Smooth muscle cell (in vitro differentiated cells): ENCODE results near the gene AZIN2. TPM values are rescaled to one million over a fixed set of nuclear protein-coding genes. Genes with fewer than 3 reads are reported as not detected.

Source experiments
- DNase-seq: peaks from one replicate; lab custom pipeline; 2025; ENCODE audit not compliant: unreplicated experiment; lab: John Stamatoyannopoulos, UW
- H2AFZ ChIP-seq: fragments of 200-600 bp; sonication (generic); 2 replicates; pipeline ENCODE4 v1.6.0; 2016; ENCODE audit warnings: antibody characterized with exemption, low read depth, mild to moderate bottlenecking
- H3F3A ChIP-seq: fragments of 200-600 bp; sonication (generic); 2 replicates; pipeline ENCODE4 v1.6.0; 2017; ENCODE audit warnings: antibody characterized with exemption, low read depth
- H3K27ac ChIP-seq: fragments of 200-600 bp; sonication (generic); 2 replicates; pipeline ENCODE4 v1.5.1; 2016; ENCODE audit warnings: low read depth, mild to moderate bottlenecking
- H3K27me3 ChIP-seq: fragments of 200-600 bp; sonication (generic); 2 replicates; pipeline ENCODE4 v1.6.1; 2016; ENCODE audit warnings: low read depth, mild to moderate bottlenecking
- H3K36me3 ChIP-seq: fragments of 200-600 bp; sonication (generic); 2 replicates; pipeline ENCODE4 v1.5.1; 2016; ENCODE audit warnings: low read depth
- H3K4me1 ChIP-seq: fragments of 200-600 bp; sonication (generic); 2 replicates; pipeline ENCODE4 v1.5.1; 2016; ENCODE audit warnings: low read depth
- H3K4me2 ChIP-seq: fragments of 200-600 bp; sonication (generic); 2 replicates; pipeline ENCODE4 v1.6.0; 2016; ENCODE audit warnings: mild to moderate bottlenecking
- H3K4me3 ChIP-seq: fragments of 200-600 bp; sonication (generic); 2 replicates; pipeline ENCODE4 v1.5.1; 2016; ENCODE audit warnings: mild to moderate bottlenecking
- H3K79me2 ChIP-seq: fragments of 200-600 bp; sonication (generic); 2 replicates; pipeline ENCODE4 v1.6.0; 2016; ENCODE audit warnings: low read depth, mild to moderate bottlenecking
- H3K9ac ChIP-seq: fragments of 200-600 bp; sonication (generic); 2 replicates; pipeline ENCODE4 v1.6.0; 2016; ENCODE audit warnings: low read depth
- H3K9me3 ChIP-seq: fragments of 200-600 bp; sonication (generic); replicated peaks from 2 replicates; pipeline ENCODE4 v1.5.1; 2016; ENCODE audit warnings: low read depth
- H4K20me1 ChIP-seq: fragments of 200-600 bp; sonication (generic); 2 replicates; pipeline ENCODE4 v1.6.0; 2016; ENCODE audit warnings: low read depth
- CTCF ChIP-seq: fragments of 200-600 bp; sonication (generic); IDR thresholded peaks from 2 replicates; pipeline ENCODE4 v1.5.1; 2017; ENCODE audit warnings: borderline replicate concordance, mild to moderate bottlenecking, antibody characterized with exemption; ENCODE audit not compliant: insufficient read depth, poor library complexity, severe bottlenecking
- WGBS: methylation state at CpG from one replicate; pipeline ENCODE4 v1.1.7; 2016; ENCODE audit warnings: low lambda C conversion rate; 5-methylcytosine and 5-hydroxymethylcytosine counted together
- polyA plus RNA-seq: library from polyadenylated mRNA; unstranded; fragments of >200 nt; fragmentation: Nextera tagmentation; extraction: Ambion mirVana; gene quantifications from 2 replicates; pipeline ENCODE4 v1.2.1, GENCODE V29; 2016
- total RNA-seq: library from RNA; depleted of rRNA; stranded (reverse); fragments of >200 nt; gene quantifications from 2 replicates; pipeline ENCODE4 v1.2.3, GENCODE V29; 2014

The AZIN2 gene
- total and polyA plus RNA-seq, 2 experiments from 2014 or later, result 7.9 to 33.5 TPM

- no peak for TF ChIP-seq CTCF
- H3K4me3 ChIP-seq, result no peak overlapping the region
- no peaks in the 10 kb centered on the region for H4K20me1 ChIP-seq
- no peaks in the 10 kb centered on the region for H3K79me2 ChIP-seq
- no peak overlapping the region for H3K27ac ChIP-seq
- H3F3A ChIP-seq, result no peaks in the 10 kb centered on the region
- no peak overlapping the region for H2AFZ ChIP-seq
- H3K9me3 ChIP-seq, result no peaks in the 10 kb centered on the region
- no peaks in the 10 kb centered on the region for H3K27me3 ChIP-seq
- peaks cover 11% of the 10 kb centered on the region for H3K36me3 ChIP-seq
- DNase-seq, result no peak
- no peaks in the 10 kb centered on the region for H3K4me1 ChIP-seq
- no peak overlapping the region for H3K4me2 ChIP-seq
- no peak overlapping the region for H3K9ac ChIP-seq
Observed at GRCh38 chr1:33110477-33110876, 29.5 kb downstream of the AZIN2 start.

- Histone ChIP-seq H3K9ac (no peak overlapping the region), H2AFZ (no peak overlapping the region), H3K27ac (no peak overlapping the region), H3K79me2 (no peaks in the 10 kb centered on the region), H3K4me3 (no peak overlapping the region), H4K20me1 (no peaks in the 10 kb centered on the region), H3K36me3 (peaks cover 11% of the 10 kb centered on the region), H3K4me2 (no peak overlapping the region), H3K27me3 (no peaks in the 10 kb centered on the region), H3K9me3 (no peaks in the 10 kb centered on the region), H3K4me1 (no peaks in the 10 kb centered on the region), H3F3A (no peaks in the 10 kb centered on the region)
- peak; percentile 31 for TF ChIP-seq CTCF
- DNase-seq, result no peak
- WGBS, result 68% methylated on average over 3 of the region's 3 CpGs
Observed at GRCh38 chr1:33111965-33112364, 31.0 kb downstream of the AZIN2 start.

- 96% methylated on average over 13 of the region's 13 CpGs for WGBS
- no peak for TF ChIP-seq CTCF
- H3K4me2 ChIP-seq, result no peak overlapping the region
- DNase-seq, result no peak
- no peaks in the 10 kb centered on the region for H3K27me3 ChIP-seq
- H3K36me3 ChIP-seq, result no peaks in the 10 kb centered on the region
- H3K4me3 ChIP-seq, result no peak overlapping the region
- H3K27ac ChIP-seq, result no peak overlapping the region
- H4K20me1 ChIP-seq, result no peaks in the 10 kb centered on the region
- no peaks in the 10 kb centered on the region for H3K79me2 ChIP-seq
- no peak overlapping the region for H2AFZ ChIP-seq
- no peak overlapping the region for H3K9ac ChIP-seq
- H3K4me1 ChIP-seq, result no peaks in the 10 kb centered on the region
- no peaks in the 10 kb centered on the region for H3F3A ChIP-seq
- H3K9me3 ChIP-seq, result no peaks in the 10 kb centered on the region
Observed at GRCh38 chr1:33117440-33118085, 36.6 kb downstream of the AZIN2 start.

- no peak for DNase-seq
- Histone ChIP-seq H4K20me1 (no peaks in the 10 kb centered on the region), H3K9ac (no peak overlapping the region), H3K36me3 (no peaks in the 10 kb centered on the region), H3K4me1 (no peaks in the 10 kb centered on the region), H3K27ac (no peak overlapping the region), H3F3A (no peaks in the 10 kb centered on the region), H3K79me2 (no peaks in the 10 kb centered on the region), H3K4me3 (no peak overlapping the region), H3K27me3 (no peaks in the 10 kb centered on the region), H2AFZ (no peak overlapping the region), H3K9me3 (no peaks in the 10 kb centered on the region), H3K4me2 (no peak overlapping the region)
- no peak for TF ChIP-seq CTCF
- WGBS, result 62% methylated on average over 4 of the region's 4 CpGs
Observed at GRCh38 chr1:33118274-33118673, 37.3 kb downstream of the AZIN2 start.
